ENCODE data around the gene MARCHF3. TPM values are rescaled to one million over a fixed set of nuclear protein-coding genes. Genes with fewer than 3 reads are reported as not detected.

Gene MARCHF3
- total RNA-seq, 4 donors from 2014 or later: 10.7 to 22.9 (median 20.1) TPM

DNA sequence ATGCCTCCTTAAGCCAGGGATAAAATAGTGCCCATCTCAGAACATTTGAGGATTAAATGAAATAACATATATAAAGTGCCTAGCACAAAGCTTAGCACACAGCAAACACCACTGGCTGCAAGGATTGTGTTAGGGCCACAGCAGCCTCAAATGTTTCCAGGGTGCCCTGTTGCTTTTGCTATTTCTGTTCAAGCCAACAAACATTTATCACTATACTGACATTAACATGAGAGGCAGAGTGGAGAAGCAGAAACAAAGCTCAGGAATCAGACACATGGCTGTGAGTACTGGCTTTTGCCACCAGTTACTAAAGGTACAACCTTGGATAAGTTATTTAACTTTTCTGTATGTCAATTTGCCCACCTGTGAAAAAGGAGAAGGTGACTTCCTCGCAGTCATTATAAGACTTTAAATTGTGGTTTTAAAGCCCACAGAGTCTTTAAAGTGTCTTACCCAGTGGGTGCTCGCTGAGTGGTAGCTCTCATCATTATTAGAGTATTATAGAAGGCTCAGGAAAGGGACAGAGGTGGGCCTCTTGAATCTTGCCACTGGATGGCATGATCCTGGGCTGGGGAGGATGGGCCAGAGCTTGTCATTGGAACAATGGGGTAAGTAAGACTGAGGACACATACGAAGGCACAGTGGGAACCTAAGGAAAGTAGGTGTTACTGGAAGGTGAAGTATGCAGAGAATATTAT lies 98.2 kb downstream of the MARCHF3 start:
- Histone ChIP-seq H3K9me3 (no peaks in the 10 kb centered on the region), H3K27ac (no peak overlapping the region), H3K27me3 (no peaks in the 10 kb centered on the region), H3K36me3 (no peaks in the 10 kb centered on the region), H3K4me1 (no peaks in the 10 kb centered on the region), H3K4me3 (no peak overlapping the region)
- DNase-seq: no peak
- no peak for TF ChIP-seq POLR2A (IDR thresholded peaks at IDR 0.05)
- TF ChIP-seq, protein P1, sequence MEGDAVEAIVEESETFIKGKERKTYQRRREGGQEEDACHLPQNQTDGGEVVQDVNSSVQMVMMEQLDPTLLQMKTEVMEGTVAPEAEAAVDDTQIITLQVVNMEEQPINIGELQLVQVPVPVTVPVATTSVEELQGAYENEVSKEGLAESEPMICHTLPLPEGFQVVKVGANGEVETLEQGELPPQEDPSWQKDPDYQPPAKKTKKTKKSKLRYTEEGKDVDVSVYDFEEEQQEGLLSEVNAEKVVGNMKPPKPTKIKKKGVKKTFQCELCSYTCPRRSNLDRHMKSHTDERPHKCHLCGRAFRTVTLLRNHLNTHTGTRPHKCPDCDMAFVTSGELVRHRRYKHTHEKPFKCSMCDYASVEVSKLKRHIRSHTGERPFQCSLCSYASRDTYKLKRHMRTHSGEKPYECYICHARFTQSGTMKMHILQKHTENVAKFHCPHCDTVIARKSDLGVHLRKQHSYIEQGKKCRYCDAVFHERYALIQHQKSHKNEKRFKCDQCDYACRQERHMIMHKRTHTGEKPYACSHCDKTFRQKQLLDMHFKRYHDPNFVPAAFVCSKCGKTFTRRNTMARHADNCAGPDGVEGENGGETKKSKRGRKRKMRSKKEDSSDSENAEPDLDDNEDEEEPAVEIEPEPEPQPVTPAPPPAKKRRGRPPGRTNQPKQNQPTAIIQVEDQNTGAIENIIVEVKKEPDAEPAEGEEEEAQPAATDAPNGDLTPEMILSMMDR (IDR thresholded peaks at IDR 0.05): no peak

DNA sequence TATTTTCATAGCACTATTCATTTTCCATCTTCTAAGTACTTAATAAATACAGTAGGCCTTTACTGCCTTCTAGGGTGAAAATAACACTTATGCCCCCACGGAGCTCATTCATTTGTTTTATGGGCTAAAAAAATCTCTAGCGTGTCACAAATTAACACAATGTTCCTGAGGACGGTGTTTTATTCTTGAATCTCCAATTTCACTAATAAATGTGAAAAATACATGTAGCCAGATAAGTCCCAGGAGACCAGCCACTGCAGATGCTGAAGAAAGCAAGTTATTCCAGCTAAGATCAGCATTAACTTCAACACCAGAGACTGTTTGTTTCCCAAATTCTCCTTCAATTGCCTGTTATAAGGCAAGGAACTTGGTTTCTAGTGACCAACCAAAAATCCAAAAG lies 102.3 kb downstream of the MARCHF3 start:
- TF ChIP-seq, protein P1 (IDR thresholded peaks at IDR 0.05): no peak
- no peak for TF ChIP-seq POLR2A (IDR thresholded peaks at IDR 0.05)
- no peaks in the 10 kb centered on the region for H3K27me3 ChIP-seq
- no peaks in the 10 kb centered on the region for H3K4me1 ChIP-seq
- H3K27ac ChIP-seq: no peak overlapping the region
- no peaks in the 10 kb centered on the region for H3K36me3 ChIP-seq
- no peaks in the 10 kb centered on the region for H3K9me3 ChIP-seq
- no peak overlapping the region for H3K4me3 ChIP-seq
- no peak for DNase-seq

DNA sequence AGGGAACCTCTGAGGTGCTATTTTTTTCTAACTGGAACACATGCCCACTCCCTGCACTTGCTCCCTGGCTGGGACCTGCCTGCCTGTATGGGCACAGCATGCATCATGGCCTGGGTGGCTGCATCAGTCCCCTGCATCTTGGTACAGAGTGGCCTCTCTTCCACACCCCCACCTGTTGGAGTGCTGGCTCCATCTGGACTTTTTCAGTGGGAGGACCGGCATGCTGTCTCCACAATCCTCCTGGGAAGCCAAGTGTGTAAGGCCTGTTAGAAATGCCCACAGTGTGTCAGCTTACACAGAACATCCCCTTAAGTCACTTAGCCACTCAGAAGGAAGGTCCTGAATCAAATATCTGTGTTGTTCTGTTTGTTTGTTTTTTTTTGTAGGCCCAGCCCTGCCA lies 102.9 kb downstream of the MARCHF3 start:
- Histone ChIP-seq H3K9me3 (no peaks in the 10 kb centered on the region), H3K27me3 (no peaks in the 10 kb centered on the region), H3K27ac (no peak overlapping the region), H3K4me1 (no peaks in the 10 kb centered on the region), H3K36me3 (no peaks in the 10 kb centered on the region), H3K4me3 (no peak overlapping the region)
- no peak for DNase-seq
- no peak for TF ChIP-seq POLR2A (IDR thresholded peaks at IDR 0.05)
- TF ChIP-seq, protein P1 (IDR thresholded peaks at IDR 0.05): no peak

DNA sequence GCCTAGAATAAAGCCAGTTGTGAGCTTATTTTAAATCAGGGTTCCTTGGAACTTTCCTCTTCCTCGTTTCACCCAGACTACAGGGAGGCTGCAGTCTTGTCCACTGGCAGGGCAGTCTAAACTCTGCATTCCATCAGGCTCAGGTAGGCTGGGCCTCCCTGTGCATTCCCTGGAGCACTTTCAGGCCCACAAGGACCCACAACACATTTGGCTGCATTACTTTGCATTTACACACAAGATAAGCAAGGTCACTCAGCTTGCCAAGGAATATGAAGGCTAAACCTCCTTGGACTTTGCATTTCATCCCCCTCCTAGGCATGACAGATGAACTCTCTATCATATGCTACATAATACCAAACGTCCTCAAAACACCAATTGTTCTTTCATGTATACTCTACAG lies 104.2 kb downstream of the MARCHF3 start:
- H3K4me1 ChIP-seq: no peaks in the 10 kb centered on the region
- no peak overlapping the region for H3K4me3 ChIP-seq
- no peak for DNase-seq
- H3K27ac ChIP-seq: no peak overlapping the region
- no peaks in the 10 kb centered on the region for H3K9me3 ChIP-seq
- no peaks in the 10 kb centered on the region for H3K27me3 ChIP-seq
- TF ChIP-seq POLR2A (IDR thresholded peaks at IDR 0.05): no peak
- TF ChIP-seq, protein P1 (IDR thresholded peaks at IDR 0.05): no peak
- H3K36me3 ChIP-seq: no peaks in the 10 kb centered on the region

DNA sequence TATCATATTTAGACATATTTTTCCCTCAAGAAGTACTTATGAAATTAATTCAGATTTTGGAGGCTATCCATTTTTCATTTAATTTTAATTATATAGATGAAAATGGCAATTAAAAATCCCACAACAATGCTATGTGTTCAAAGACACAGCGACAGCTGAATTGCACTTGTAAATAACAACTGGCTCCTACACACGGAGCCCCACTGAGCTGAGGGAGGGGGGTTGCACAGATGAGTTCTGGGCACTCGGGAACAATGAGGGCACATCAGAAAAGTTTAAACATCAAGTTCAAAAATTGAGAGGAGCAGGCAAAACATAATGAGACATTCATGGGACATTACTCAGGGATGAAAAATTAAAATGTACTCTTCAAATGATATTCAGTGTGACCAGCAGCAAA lies 104.9 kb downstream of the MARCHF3 start:
- Histone ChIP-seq H3K27me3 (no peaks in the 10 kb centered on the region), H3K9me3 (no peaks in the 10 kb centered on the region), H3K4me1 (no peaks in the 10 kb centered on the region), H3K27ac (no peak overlapping the region), H3K4me3 (no peak overlapping the region), H3K36me3 (no peaks in the 10 kb centered on the region)
- TF ChIP-seq POLR2A (IDR thresholded peaks at IDR 0.05): no peak
- TF ChIP-seq, protein P1 (IDR thresholded peaks at IDR 0.05): no peak
- no peak for DNase-seq
